ENCODE results near the gene INSIG2.

Gene INSIG2

GRCh38 chr2:118088051-118089024 is at the start of gene INSIG2:
Gene INSIG2 (plus strand): TSS chr2:118088471. CDS start chr2:118096557, 8,086 bp downstream.
- peak; percentile 89 for DNase-seq (ENCODE audit: low spot score)

DNA sequence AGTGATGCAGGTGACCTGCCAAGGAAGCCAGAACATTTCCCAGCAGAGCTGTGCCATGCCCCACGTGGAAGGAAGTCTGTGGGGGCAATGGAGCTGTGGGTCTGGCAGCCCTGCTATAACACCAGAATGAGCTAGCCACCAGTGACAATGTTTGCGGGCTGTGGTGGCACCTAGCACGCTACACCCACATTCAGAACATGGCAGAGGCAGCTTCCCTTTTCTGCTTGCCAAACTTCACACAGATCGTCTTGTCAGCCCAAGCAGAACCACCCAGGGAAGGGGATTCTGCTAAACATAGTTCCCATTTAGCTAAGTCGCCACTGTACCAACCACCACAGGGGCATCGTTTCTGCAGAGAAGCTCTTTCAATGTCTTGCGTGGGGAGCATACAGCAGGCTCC is 47.4 kb upstream of the INSIG2 start:
- DNase-seq (ENCODE audit: low spot score), result no peak

DNA sequence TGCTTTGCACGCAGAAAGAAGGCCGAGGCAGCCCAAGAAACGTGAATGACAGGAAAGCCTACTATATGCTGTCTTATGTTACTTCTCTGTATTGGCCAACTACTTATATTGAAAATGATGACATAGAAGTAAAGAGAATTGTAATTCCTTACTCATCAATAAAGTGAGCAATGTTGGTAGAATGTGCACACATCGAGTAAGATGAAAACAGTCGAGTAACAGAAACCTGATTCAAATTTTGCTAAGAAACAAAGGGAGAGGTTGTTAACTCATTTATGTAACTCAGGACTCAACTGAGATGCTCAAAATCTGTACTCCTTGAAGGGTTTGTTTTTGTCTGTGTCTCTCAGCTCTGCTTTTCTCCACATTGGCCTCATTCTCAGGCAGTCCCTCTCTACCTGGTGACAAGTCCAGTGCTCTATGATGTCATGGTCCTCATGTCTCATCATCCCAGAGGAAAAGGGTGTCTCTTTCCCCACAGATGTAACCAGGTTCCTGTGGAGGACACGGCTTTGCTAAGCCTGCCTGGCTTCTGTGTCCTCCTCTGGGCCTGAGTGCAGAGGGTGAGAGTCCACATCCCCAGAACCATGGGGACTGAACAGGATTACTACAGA is 44.1 kb upstream of the INSIG2 start:
- no peak for DNase-seq (ENCODE audit: low spot score)

DNA sequence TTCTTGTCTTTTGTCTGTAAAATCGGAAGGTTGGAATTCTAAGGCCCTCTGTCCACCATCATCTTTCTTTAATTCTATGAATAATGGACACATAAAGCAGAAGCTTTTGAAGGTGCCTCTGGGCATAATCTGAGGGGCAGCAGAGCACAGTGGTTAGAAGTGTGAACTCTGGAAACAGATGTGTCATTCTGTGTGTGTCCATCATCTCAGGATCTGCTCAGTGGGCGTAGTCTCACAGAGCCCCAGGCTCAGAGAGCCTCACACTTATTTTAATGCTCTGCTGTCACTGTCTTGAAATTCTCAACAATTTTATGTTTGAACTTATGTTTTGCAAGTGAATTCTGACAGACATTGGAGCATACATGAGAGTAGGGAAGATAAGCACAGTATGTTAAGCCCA is 43.4 kb upstream of the INSIG2 start:
- DNase-seq (ENCODE audit: low spot score), result no peak

- DNase-seq (ENCODE audit: low spot score), result no peak
These were observed 43.0 kb upstream of the INSIG2 start for GRCh38 chr2:118045286-118045685.

DNA sequence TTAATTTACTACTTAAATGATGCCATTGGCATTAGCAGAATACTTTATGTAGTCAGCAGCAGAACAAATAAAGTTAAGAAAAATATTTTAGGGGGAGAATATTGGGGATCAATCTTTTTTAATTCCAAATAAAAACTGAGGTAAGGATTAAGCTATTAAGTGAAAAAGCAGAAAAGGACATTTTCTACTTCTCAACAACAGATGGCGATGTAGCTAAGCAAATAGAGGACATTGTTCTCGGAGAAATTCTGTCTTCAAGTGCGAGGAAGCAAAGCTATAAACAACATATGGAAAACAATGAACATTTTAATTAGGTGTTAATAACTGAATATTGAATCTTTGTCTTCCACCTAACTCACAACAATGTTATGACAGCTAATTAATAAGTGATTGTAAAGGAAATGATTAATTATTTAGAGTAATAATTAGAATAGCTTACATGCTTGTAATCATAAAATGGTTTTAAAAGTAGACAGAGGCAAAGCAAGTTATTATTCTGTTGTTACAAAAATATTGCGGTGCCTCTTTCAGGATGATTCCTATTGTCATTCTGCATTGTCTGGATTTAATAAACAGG is 41.5 kb upstream of the INSIG2 start:
- DNase-seq (ENCODE audit: low spot score), result peak; percentile 9

DNA sequence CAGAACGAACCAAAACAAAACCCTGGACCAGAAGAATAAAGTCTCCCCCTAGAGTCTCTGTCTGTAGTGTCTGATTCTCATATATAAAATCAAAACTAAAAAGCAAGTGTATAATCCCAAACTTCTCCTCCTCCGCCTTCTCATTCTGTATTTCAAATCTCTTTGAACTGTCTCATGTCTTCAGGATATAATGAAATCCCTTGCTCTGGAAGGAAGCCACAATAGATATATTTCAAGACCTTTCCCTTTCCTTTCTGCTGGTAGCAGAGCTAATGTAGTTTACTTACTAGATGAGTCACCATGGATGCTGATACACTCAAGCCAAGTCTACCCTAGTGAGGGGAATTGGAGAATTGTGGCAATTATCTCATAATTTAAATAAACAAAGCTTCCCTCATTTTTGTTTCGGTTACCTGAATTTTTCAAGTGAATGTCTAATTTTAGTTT is 40.9 kb upstream of the INSIG2 start:
- no peak for DNase-seq (ENCODE audit: low spot score)

DNA sequence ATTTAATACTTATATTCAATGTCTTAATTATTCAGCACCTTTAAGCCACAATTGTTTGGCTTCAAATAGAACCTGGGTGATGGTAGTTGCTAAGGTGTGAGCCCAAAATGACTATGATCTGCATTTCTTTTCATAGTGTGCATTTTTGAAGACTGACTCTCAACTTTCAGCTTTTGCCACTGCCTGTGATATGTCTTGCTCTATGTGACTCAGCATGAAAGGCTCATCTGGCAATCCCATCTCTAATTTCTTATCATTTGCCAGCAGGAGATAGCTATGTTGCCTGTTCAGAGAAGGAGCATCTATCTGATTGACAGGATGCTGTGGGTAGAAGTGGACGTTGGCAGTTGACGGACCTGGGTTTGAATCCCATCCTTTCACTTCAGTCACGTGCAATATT is 39.9 kb upstream of the INSIG2 start:
- no peak for DNase-seq (ENCODE audit: low spot score)

- no peak for DNase-seq (ENCODE audit: low spot score)
These were observed 39.0 kb upstream of the INSIG2 start for GRCh38 chr2:118049140-118049815.

DNA sequence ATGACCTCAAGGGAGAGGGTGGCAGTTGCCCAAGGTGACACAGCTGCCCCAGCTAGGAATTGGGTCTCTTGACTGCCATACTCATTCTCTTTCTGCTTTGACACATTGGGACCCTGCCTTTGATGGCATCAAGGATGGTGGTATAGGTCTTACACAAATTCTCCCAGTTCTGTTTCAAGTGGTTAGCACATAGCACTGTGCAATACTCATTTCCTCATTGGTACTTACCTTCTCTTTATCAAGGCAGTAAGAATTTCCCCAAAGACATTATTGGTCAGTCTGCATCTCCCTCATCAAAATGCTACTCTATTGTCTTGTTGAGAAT is 38.5 kb upstream of the INSIG2 start:
- DNase-seq (ENCODE audit: low spot score), result no peak

DNA sequence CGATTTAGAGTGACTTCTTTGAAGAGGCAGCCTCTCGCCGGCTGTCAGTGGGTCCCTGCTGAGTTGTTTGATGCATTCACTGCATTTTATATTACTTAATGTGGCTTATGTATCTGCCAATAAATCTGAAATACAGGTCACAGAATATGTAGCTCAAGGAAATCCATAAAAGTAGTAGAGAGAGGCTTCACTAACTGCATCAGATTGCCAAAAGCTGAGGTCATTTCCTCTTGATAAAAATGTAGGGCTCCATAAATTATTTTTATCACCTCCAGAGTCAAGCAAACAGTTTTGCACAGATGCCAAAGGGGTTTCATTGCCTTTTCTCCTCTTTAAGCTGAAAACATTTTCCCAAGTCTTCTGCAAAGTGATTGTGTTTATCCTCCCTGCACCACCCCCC is 37.9 kb upstream of the INSIG2 start:
- DNase-seq (ENCODE audit: low spot score), result no peak

DNA sequence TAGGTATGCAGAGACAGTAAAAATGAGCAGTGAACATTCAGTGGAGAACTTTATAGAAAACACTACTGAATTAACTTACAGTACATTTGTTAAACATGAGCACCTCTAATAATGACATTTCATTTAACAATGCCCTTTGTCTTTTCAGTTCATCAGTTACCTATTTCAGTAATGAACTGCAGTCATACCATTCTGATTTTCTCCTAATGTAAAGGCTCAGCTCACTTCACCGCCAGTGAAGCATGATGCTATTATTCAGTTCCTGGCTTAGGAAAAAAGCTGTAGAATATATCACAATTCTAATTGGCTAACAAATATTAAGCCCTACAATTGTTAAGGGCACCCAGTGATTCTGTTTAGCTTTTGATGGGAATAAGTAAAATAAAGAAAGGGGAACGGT is 37.3 kb upstream of the INSIG2 start:
- no peak for DNase-seq (ENCODE audit: low spot score)

GRCh38 chr2:118051826-118052358 is 36.4 kb upstream of the INSIG2 start:
- DNase-seq (ENCODE audit: low spot score), result no peak

- no peak for DNase-seq (ENCODE audit: low spot score)
These were observed 35.8 kb upstream of the INSIG2 start for GRCh38 chr2:118052474-118052873.

DNA sequence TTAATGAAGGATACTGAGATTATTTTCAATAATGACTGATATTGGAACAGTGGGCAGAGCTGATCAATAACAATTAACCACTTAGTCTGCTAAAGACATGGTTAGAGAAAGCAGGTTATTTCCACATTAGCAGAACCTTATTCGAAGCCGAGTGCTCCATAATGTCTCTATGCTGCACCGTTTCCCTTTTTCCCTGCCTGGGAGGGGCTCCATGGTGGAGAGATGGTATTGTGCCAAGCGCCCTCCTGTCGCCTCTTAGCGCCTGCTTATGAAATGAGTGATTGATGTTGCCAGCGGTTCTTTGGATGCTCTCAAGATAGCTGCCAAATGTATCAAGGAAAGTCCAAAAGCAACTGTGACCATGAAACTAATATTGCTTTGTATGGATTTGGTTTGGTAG is 34.6 kb upstream of the INSIG2 start:
- DNase-seq (ENCODE audit: low spot score), result no peak

DNA sequence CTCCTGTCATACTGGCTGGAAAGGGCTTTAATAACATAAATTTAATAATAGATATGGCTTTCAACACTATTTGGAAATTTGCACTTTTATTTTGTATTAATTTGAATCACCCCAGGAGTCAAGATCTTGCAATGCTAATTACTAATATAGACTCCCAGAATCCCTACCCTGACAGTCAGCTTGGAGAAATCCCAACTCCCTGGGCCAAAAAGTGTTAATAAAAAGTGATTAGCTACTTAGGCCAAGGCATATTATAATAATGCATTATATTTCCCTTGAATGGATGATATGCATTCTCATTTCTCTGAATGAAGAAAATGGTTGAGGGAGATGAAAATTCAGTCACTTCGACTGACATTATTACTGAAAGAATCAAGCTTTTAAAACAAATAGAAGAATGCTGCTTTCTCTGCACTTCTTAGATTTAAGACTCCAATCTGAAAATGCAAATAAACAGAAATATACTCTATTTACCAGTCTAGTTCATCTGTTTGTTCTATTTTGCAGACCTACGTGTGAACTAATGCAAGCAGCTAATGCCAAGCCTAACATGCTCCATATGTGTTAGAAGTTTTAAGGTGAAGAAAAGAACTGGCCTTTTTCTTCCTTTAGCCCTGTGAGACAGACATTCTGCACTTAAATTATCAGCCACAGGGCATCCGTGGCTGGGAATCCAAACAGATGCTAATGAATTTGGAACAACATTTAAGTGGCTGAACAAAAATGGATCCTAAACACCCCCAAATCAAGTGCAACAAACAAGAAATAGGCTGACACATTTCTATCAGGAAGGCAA is 33.9 kb upstream of the INSIG2 start:
- no peak for DNase-seq (ENCODE audit: low spot score)

DNA sequence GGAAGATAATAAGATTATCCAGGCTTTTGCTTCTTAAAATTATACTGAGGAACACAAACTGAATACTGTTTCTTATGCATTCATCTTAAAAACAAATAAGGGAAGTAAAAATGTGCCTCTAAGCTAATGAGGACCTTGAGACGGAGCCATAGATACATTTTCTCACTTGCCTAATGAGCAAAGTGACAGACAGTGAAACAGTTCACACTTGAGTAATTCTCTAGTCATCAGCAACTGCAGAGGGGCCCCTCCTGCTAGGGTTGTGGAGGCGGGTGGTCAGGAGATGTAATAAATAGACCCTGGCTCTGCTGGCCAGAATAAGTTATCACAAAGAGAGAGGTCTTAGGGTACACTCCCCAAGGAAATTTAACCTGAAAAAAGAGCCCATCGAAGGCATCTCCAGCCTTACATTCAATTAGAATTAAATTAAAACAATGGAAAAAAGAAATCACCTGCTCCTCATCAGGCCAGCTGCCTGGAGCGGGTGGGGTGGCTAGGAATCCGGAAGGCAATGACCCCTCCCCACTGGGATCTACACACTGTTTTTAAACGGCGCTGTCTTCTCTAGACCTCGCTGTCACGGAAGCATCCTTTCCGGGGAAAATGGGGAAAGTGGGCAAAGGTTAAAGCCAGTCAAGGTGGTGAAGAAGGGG is 32.6 kb upstream of the INSIG2 start:
- no peak for DNase-seq (ENCODE audit: low spot score)

DNA sequence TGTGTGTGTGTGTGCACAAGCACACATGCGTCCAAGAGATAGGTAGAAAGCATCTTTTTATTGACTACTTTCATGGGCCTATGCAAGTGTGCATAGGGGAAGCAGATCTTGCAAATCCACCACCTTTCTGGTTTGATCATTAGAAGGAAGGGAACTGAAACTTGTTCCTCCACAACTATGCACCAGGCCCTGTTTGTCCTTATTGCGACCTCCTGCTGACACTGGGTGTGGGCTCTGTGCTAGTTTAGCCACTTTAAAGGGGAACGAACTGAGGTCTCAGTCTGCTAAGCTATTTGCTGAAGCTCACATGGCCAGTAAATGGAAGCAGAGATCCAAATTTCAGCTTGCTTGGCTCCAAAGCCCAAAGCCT is 32.1 kb upstream of the INSIG2 start:
- DNase-seq (ENCODE audit: low spot score), result no peak

DNA sequence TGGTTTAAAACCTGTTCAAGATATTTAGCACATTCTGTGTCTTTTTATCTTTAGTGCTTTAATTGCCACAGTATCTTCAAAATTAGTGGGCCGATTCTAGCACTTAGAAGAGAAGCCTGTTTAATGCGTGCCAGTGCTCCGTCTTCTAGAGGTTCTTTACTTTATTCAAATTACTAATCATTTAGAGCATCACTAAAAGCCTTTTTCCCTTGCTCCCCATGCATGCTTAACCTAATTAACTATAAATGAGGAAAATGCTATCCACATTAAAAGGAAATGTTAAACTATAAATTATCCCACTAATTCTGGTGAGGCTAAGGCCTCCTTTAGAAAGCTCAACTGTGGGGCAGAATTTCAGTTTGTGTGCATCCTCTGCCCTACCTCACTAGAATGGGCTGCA is 31.5 kb upstream of the INSIG2 start:
- no peak for DNase-seq (ENCODE audit: low spot score)

DNA sequence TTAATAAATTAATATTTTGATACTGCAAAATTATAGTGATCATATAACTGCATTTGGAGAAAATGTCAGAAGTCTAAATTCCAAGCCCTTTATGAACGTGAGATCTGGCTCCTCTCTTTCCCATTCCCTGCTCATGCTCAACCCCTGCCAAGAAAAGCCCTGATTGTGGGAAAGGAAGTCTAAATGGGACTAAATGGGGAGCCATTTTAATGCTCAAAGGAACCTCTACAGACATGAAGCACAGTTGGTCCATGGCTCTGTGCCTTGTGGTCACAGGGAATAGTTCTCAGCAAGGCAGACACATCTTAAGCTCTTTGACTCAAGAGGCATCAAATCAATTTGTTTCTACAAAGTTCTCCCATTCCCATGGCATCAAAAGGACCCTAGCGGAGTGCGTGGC is 29.3 kb upstream of the INSIG2 start:
- no peak for DNase-seq (ENCODE audit: low spot score)

- DNase-seq (ENCODE audit: low spot score), result no peak
These were observed 28.3 kb upstream of the INSIG2 start for GRCh38 chr2:118059919-118060478.
